ENCODE data around the gene NPB. TPM values are rescaled to one million over a fixed set of nuclear protein-coding genes. Genes with fewer than 3 reads are reported as not detected.

NPB gene
- total and polyA plus RNA-seq, 11 donors: 0.13 to 1.2 (median 0.50) TPM; not detected in 1

GRCh38 chr17:81867170-81867990 lies 34.7 kb upstream of the NPB start:
- H3K4me1 ChIP-seq: peaks cover 4 to 69% (median 58%) of the 10 kb centered on the region in 12 donors
- H3K27me3 ChIP-seq: no peaks in the 10 kb centered on the region
- intact Hi-C loops (cut with DNase I): loop anchor here in 2 of 10 donors (10.0 kb wide), 2 partner anchors 157 to 353 kb away; partner anchors contain the start of genes ACTG1 (in 1 of the 2), CENPX (in 1 of the 2) and LRRC45 (in 1 of the 2)
- H3K36me3 ChIP-seq: peaks cover 0 to 51% (median 22%) of the 10 kb centered on the region in 9 donors
- WGBS, 4 donors: 47 to 69% (median 56%) methylated on average over 22 to 23 of the region's 23 CpGs
- peak in 3 of 4 donors; percentile 0 to 8 (median 1) for ATAC-seq
- H3K27ac ChIP-seq: peak overlapping the region in 8 of 12 donors; percentile 1 to 98 (median 32)
- DNase-seq: no peak
- TF ChIP-seq CTCF (IDR thresholded peaks at IDR 0.05) (no peak), POLR2A (IDR thresholded peaks at IDR 0.05) (no peak)
- H3K9me3 ChIP-seq: no peaks in the 10 kb centered on the region
- H3K4me3 ChIP-seq: no peak overlapping the region

DNA sequence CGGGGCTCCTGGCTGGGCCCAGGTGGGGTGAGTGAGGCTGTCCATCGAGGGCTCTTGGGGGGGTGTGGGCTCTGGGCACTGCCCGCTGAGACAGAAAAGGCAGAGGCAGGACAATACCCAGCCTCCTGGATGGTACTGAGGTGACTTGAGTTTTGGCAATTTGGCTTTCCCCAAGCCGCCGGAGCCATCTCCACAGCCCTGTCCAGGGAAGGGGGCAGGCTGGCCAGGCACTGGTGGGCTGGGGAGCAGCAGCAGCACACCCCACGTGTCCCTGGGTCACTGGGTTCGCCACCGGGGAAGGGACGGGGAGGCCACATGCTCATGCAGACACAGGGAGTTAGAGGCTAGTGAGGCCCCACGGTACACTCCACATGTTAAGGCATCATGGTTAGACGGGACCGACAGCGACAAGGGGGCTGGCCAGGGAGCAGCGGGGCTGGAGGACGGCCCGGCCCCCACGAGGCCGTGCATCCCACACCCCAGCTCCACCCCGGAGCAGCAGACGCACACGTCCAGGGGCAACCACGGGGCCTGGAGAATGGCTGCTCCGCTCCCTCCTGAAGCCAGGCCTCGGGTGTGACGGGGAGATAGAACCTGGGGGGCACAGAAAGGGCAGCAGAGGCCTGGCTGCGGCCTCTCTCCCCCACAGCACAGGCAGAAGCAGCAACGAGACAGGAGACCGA lies 33.9 kb upstream of the NPB start:
- intact Hi-C loops (cut with DNase I): loop anchor here in 2 of 10 donors (10.0 kb wide), 2 partner anchors 157 to 353 kb away; partner anchors contain the start of genes ACTG1 (in 1 of the 2), CENPX (in 1 of the 2) and LRRC45 (in 1 of the 2)
- peaks cover 4 to 69% (median 57%) of the 10 kb centered on the region in 12 donors for H3K4me1 ChIP-seq
- H3K27me3 ChIP-seq: no peaks in the 10 kb centered on the region
- no peak for TF ChIP-seq CTCF (IDR thresholded peaks at IDR 0.05)
- TF ChIP-seq POLR2A (IDR thresholded peaks at IDR 0.05): no peak
- DNase-seq (no peak), ATAC-seq (peak in 1 of 4 donors; percentile 0)
- no peak overlapping the region for H3K4me3 ChIP-seq
- H3K36me3 ChIP-seq: peaks cover 0 to 47% (median 22%) of the 10 kb centered on the region in 9 donors
- peak overlapping the region in 7 of 12 donors; percentile 11 to 98 (median 71) for H3K27ac ChIP-seq
- no peaks in the 10 kb centered on the region for H3K9me3 ChIP-seq
- WGBS, 4 donors: 68 to 71% (median 71%) methylated on average over 21 to 28 of the region's 28 CpGs

- ATAC-seq (peak in 1 of 4 donors; percentile 4), DNase-seq (peak in 3 of 5 donors; percentile 35 to 58 (median 45))
- H3K9me3 ChIP-seq: no peaks in the 10 kb centered on the region
- peaks cover 0 to 43% (median 21%) of the 10 kb centered on the region in 9 donors for H3K36me3 ChIP-seq
- peak overlapping the region in 3 of 12 donors; percentile 28 to 98 (median 97) for H3K4me3 ChIP-seq
- peak overlapping the region in 9 of 12 donors; percentile 9 to 98 (median 92) for H3K27ac ChIP-seq
- peaks cover 4 to 68% (median 55%) of the 10 kb centered on the region in 12 donors for H3K4me1 ChIP-seq
- TF ChIP-seq CTCF (IDR thresholded peaks at IDR 0.05) (no peak), POLR2A (IDR thresholded peaks at IDR 0.05) (no peak)
- 58 to 65% (median 61%) methylated on average over 14 to 30 of the region's 30 CpGs for WGBS, 4 donors
- no peaks in the 10 kb centered on the region for H3K27me3 ChIP-seq
- intact Hi-C loops (cut with DNase I): loop anchor here in 2 of 10 donors (10.0 kb wide), 2 partner anchors 156 to 354 kb away; partner anchors contain the start of genes ACTG1 (in 1 of the 2), CENPX (in 1 of the 2) and LRRC45 (in 1 of the 2)
Measured at GRCh38 chr17:81868674-81869220, 33.3 kb upstream of the NPB start.

Data from heart left ventricle (tissue), 16 donors.